ENCODE data around the gene UFSP1.

- TF ChIP-seq CTCF (IDR thresholded peaks at IDR 0.05; ENCODE audit: poor library complexity, severe bottlenecking) (no peak), RAD21 (conservative IDR thresholded peaks at IDR 0.05) (no peak), POLR2AphosphoS5 (IDR thresholded peaks at IDR 0.05) (no peak), MXI1 (conservative IDR thresholded peaks at IDR 0.05; ENCODE audit: poor library complexity, severe bottlenecking) (no peak), TAF1 (IDR thresholded peaks at IDR 0.05; ENCODE audit: low read depth) (no peak), REST (IDR thresholded peaks at IDR 0.05; ENCODE audit: borderline replicate concordance) (no peak), EP300 (conservative IDR thresholded peaks at IDR 0.05; ENCODE audit: poor library complexity, severe bottlenecking) (no peak), EZH2 (IDR thresholded peaks at IDR 0.05; ENCODE audit: borderline replicate concordance, insufficient read depth, low read length, poor library complexity, severe bottlenecking) (no peak)
Observed at GRCh38 chr7:100914208-100914878, 24.8 kb upstream of the UFSP1 start.
